GM12891 (cell line): Measurements from ENCODE around the gene IQCE.

Source experiments
- DNase-seq: peaks from one replicate; pipeline ENCODE4 v3.0.0; 2011; ENCODE audit warnings: low spot score; ENCODE audit not compliant: insufficient read length
- FAIRE-seq: peaks from 2 replicates; lab custom pipeline; 2011; peaks lifted over from hg19 to GRCh38; lab: Jason Lieb, UNC
- PAX5 ChIP-seq: IDR thresholded peaks from 2 replicates; pipeline ENCODE4 v1.6.1; 2011; ENCODE audit warnings: low read length, moderate library complexity, mild to moderate bottlenecking; ENCODE audit not compliant: insufficient read depth, severe bottlenecking
- POLR2A ChIP-seq: IDR thresholded peaks from 2 replicates; pipeline ENCODE4 v1.6.1; 2011; ENCODE audit warnings: low read depth, low read length, control low read depth
- POLR2AphosphoS5 ChIP-seq: IDR thresholded peaks from 2 replicates; pipeline ENCODE4 v1.6.1; 2011; ENCODE audit warnings: low read depth, low read length, control low read depth
- POU2F2 ChIP-seq: IDR thresholded peaks from 2 replicates; pipeline ENCODE4 v1.6.1; 2011; ENCODE audit warnings: low read depth, mild to moderate bottlenecking, control low read depth, low read length, moderate library complexity
- SPI1 ChIP-seq: IDR thresholded peaks from 2 replicates; pipeline ENCODE4 v1.6.1; 2011; ENCODE audit warnings: low read depth, low read length, control low read depth
- TAF1 ChIP-seq: IDR thresholded peaks from 2 replicates; pipeline ENCODE4 v1.6.1; 2011; ENCODE audit warnings: low read depth, low read length, control low read depth

Gene IQCE

DNA sequence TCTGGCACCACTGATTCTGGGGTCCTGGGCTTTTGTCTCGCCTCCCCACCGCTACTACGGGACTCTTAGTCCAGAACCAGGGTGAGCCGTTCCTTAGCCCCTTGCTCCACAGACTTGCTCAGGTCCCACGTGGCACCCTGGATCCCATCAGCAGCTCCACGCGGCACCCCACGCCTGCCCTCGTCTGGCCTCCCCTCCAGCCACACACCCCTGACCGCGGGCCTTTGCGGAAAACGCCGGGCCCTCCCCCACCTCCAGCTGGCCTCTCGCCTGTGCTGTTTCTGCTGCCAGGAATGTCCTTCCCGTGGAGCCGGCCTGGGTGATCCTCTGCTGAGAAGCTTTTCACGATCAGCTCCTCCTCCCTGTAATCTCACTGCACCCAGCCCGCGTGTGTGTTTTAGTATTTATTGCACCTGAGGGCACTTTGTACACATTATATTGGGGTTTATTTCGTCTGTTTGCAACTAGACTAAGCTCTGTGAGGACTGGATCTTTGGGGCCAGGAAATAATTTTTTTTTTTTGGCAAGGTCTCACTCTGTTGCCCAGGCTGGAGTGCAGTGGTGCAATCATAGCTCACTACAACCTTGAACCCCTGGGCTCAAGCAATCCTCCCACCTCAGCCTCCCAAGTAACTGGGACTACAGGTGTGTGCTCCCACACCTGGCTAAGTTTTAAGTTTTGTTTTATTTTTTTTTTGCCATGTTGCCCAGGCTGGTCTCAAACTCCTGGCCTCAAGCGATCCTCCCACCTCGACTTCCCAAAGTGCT is 62.5 kb downstream of the IQCE start:
- FAIRE-seq (no peak), DNase-seq (no peak)
- no peak for TF ChIP-seq POLR2A
- TF ChIP-seq SPI1: no peak
- no peak for TF ChIP-seq TAF1
- no peak for TF ChIP-seq PAX5
- TF ChIP-seq POU2F2: no peak
- TF ChIP-seq POLR2AphosphoS5: no peak

DNA sequence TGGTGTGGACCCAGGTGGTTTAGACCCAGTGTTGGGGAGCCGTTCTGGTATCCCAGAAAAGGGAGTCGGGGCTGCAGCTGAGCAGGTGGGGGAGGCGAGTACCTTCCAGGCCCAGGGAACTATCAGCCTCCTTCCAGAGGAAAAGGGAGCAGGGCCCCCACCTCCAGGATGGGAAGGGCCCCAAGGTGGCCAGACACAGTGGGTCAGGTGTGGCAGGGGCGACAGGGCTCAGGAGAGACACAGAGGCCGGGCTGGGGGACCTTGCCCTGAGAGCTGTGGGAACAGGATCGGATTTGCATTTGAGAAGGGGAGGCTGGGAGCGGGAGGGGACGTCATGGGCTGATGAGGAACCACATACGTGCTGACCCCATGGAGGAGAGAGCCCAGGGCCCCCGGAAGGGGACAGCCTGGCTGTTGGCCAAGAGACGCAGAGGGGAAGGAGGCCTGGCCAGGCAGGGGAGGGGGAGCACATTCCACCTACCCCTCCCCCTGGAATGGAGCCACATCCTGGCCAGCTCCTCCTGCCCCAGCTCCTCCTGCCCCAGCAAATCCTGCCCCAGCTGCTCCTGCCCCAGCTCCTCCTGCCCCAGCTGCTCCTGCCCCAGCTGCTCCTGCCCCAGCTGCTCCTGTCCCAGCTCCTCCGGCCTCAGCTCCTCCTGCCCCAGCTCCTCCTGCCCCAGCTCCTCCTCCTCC is 63.3 kb downstream of the IQCE start:
- no peak for DNase-seq
- TF ChIP-seq SPI1: no peak
- no peak for FAIRE-seq

DNA sequence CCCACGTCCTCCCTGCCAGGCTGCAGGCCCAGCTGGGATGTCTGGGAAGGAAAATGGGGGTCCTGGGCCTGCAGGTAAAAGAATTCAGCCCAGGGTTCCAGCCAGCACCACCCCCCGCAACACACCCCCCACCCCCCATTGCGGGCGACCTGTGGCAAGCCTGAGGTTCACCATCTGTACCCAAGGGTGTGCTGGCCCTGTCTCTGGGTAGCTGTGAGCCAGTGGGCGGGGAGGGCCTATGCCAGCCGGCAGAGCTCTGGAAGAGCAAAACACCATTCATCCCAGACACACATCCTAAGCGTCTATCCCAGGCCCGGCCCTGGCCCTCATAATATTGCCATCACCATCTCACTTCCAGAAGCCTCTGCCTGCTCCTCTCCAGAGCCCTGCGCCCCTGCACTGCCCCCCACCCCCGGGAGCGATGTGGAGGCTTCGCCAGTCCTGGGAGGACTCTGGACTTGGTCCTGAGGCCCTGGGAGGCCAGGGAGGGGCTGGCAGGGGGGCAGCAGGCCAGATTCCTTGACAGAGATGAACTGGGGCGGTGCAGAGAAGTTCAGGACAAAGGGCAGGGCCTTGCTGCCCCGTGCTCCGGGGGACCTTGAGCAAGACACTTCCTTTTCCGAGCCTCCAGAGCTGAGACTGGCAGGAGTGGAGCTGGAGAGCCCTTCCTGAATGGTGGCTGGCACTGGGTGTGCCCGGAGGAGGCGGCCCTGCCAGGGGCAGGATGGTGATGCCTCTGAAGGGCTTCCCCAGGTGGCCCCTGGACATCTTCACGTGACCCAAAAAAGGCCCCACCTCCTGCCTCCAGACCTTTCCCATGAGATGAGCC is 64.3 kb downstream of the IQCE start:
- TF ChIP-seq POU2F2: no peak
- no peak for TF ChIP-seq SPI1
- no peak for TF ChIP-seq PAX5
- TF ChIP-seq POLR2A: no peak
- no peak for FAIRE-seq
- no peak for DNase-seq

DNA sequence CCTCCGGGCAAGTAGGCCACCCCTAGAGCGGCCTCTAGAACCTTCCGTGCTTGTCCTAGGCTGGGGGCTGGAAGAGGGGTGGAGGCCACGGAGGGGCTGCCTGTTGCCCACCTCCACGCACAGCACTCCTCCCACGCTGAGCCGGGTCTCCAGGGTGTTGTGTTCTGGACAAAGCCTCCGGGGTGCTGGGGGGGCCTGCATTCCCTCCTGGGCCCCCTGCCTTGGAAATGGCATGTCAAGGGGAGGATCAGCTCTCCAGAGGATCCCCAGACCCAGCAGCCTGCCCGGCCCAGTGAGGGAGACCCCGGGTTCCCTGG is 64.9 kb downstream of the IQCE start:
- DNase-seq: no peak
- FAIRE-seq: no peak
- no peak for TF ChIP-seq PAX5
- TF ChIP-seq SPI1: no peak
- no peak for TF ChIP-seq POU2F2
- no peak for TF ChIP-seq POLR2AphosphoS5
- TF ChIP-seq TAF1: no peak
- TF ChIP-seq POLR2A: no peak

DNA sequence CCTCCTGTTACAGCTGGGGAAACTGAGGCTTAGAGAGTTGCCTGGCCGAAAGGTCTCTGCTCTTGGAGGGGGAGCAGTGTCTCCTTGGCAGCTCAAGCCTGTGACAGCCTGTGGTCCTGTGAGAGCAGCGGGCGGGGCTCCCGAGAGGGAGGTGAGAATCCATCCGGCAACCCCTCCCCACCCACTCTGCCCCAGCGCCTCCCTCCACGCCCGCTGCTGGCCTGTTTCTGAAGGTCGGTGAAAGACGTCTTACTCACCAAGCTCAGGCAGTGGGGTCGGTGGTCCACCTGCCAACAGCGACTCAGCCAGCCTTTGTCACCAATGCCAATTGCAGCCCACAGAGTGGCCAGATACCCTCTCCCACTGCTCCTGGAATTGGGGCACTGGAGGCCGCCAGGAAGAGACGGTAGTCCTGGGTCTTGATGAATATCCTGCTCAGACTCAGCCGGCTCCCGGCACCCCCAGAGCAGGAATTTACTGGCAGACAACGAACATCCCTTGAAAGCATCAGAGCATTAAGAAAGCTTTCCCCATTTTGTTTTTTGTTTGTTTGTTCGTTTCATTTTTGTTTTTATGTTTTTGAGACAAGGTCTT is 65.6 kb downstream of the IQCE start:
- FAIRE-seq (no peak), DNase-seq (no peak)

DNA sequence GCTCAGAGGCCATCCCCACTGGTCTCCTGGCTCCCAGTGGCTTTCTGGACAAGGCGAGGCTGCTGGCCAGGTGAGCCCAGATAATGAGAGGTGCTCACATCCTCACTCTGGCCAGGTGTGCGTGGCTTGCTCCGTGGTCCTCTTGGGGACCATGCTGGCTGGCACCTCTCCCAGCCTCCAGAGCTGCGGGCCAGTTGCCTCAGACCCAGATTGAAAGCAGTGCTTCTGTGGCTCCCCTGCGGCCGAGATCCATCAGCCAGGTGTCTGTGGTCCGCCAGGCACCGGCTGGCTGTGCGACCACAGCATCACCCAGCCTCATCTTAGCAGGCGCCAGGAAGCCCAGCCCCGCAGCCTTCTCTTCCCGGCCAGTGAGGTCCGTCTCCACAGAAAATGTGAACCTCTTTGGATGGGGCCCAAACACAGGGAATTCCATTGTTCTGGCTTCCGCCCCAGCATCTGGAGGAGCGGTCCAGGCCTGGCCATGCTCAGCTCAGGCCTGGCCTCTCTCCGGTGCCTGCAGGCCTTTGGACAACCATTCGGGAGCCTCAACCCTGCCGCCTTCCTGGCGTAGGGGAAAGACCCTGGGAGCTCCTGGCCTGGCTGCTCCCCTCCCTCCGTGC is 67.8 kb downstream of the IQCE start:
- DNase-seq (no peak), FAIRE-seq (no peak)
- TF ChIP-seq POLR2AphosphoS5: no peak
- no peak for TF ChIP-seq TAF1
- no peak for TF ChIP-seq POU2F2
- TF ChIP-seq POLR2A: no peak
- no peak for TF ChIP-seq PAX5
- TF ChIP-seq SPI1: no peak

More for the DNA sequence above, 65.6 kb downstream of the IQCE start:
- TF ChIP-seq TAF1 (no peak), SPI1 (no peak), PAX5 (no peak), POLR2A (no peak), POLR2AphosphoS5 (no peak), POU2F2 (no peak)

DNA sequence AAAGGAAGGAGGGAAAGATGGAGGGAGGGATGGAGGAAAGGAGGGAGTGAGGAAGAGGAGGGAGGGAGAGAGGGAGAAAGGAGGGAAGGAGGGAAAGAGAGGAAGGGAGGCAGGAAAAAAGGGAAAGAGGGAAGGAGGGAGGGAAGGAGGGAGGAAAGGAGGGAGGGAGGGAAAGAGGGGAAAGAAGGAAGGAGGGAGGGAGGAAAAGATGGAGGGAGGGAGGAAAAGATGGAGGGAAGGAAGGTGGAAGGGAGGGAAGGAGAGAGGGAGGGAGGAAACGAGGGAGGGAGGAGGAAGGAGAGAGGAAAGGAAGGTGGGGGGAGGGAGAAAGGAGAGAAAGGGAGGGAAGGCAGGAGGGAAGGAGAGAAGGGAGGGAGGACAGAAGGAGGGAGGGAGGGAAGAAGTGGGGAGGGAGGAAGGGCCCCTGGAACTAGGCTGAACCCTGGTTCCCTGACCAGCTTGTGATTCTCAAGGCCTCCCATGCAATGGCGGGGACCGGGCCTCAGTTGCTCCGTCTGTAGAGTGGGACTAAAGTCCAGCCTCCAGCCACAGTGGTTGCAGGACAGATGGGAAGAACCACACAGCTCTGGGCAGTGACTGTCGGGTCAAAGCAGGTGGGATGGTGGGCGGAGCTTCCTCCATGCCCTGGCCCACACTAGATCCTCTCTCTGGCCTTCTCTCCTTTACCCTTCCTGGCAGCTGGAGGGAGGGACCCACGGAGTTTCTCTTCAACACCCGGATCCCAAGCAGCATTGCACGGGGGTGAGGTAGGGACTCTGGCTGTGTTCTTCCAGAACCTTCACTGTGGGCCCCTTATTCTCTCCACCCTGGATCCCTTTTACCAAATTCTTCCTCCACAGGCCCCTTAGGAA is 68.7 kb downstream of the IQCE start:
- DNase-seq (no peak), FAIRE-seq (no peak)
- TF ChIP-seq TAF1 (no peak), POLR2AphosphoS5 (no peak), SPI1 (no peak), POU2F2 (no peak), PAX5 (no peak), POLR2A (no peak)

DNA sequence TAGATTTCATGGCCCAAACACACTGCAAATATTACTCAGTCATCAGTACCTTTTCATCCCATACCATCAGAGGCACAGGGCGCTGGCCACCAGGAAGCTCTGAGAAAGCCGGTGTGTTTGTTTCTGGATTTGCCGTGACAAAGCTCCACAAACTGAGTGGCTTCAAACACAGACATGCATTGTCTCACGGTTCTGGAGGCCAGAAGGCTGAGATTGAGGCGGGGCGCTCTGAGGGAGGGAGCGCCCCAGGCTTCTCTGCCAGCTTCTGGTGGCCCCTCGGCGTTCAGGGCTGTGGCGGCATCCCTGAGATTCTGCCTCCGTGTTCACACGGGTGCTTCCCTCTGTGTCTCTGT is 69.3 kb downstream of the IQCE start:
- TF ChIP-seq POLR2AphosphoS5: no peak
- TF ChIP-seq POLR2A: no peak
- TF ChIP-seq SPI1: no peak
- TF ChIP-seq POU2F2: no peak
- FAIRE-seq (no peak), DNase-seq (no peak)

DNA sequence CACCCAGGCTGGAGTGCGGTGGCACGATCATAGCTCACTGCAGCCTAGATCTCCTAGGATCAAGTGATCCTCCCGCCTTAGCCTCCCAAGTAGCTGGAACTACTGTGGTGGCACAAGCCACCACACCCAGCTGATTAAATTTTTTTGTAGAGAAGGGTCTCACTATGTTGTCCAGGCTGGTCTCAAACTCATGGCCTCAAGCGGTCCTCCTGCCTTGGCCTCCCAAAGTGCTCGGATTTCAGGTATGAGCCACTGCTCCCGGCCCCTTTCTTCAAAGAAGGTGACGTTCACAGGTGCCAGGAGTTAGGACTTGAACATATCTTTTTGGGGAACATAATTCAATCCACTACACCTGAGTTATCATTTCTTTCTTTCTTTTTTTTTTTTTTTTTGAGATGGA is 70.1 kb downstream of the IQCE start:
- no peak for FAIRE-seq
- DNase-seq: no peak

More for the DNA sequence above, 70.1 kb downstream of the IQCE start:
- TF ChIP-seq POLR2A (no peak), SPI1 (no peak), POU2F2 (no peak), POLR2AphosphoS5 (no peak), TAF1 (no peak), PAX5 (no peak)
